ENCODE data around the gene FCN3. TPM values are rescaled to one million over a fixed set of nuclear protein-coding genes. Genes with fewer than 3 reads are reported as not detected.
A peak's percentile ranks its signal among the peaks of the same experiment; 100 is the strongest.

The FCN3 gene
- total RNA-seq, 2 experiments from 2014 or later = not detected

DNA sequence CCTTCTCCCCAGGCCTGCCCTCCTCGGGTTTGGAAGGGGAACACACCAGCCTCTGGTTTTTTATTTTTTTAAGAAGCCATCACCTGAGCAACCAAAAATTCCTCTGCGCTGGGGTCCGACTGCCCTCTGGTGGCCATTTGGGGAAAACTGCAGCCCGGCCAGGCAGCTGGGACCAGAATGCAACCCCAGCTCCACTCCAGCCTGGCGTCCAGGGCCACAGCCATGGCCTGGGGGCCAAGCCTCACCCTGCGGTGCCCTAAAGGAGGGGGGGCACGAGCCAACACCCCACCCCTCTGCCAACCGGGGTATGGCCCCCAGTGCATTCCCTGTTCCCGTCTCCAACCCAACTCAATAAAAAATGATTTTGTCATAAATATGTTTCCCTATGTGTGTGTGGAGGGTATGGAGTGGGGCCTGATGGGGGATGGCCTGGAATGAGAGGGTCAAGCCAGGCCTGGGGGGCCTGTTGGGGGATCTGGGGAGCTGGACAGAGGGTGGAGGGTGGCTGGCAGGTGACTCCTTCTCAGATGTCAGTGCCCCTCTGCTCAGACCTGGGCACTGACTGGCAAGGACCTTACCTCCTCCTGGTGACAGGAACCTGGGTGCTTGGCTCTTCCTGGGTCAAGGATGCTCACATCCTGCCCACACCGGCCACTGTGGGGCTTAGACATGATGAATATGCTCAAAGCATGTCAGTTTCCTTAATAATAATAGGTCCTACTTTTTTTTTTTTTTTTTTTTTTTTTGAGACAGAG, 21.0 kb upstream of the FCN3 start:
- Histone ChIP-seq H3K27me3 (ENCODE audit: control insufficient read depth in 1 of 2, insufficient read depth in 2 of 2, low read length in 2 of 2) (no peaks in the 10 kb centered on the region), H3K4me3 (ENCODE audit: low read length) (no peak overlapping the region), H3K9me3 (ENCODE audit: control insufficient read depth in 1 of 2, insufficient read depth in 1 of 2, low read length in 2 of 2) (no peaks in the 10 kb centered on the region), H3K4me1 (ENCODE audit: insufficient read depth, low read length) (peaks cover 30% of the 10 kb centered on the region), H3K27ac (ENCODE audit: low read depth in 1 of 2, low read length in 2 of 2) (no peak overlapping the region), H3K36me3 (ENCODE audit: insufficient read depth, low read length) (no peaks in the 10 kb centered on the region)
- Mint-ChIP-seq H3K36me3 (ENCODE audit: low read depth) (no peaks in the 10 kb centered on the region), H3K4me3 (peak overlapping the region; percentile 62), H3K4me1 (ENCODE audit: low read depth) (peaks cover 27% of the 10 kb centered on the region), H3K9me3 (no peaks in the 10 kb centered on the region), H3K27ac (peak overlapping the region; percentile 44), H3K27me3 (no peaks in the 10 kb centered on the region)
- CTCF ChIA-PET = interaction anchor here (0.6 to 5.8 kb wide), 24 partner anchors 9 to 267 kb away, joined by 3 to 125 read pairs (median 4); partner anchors contain the start of genes AHDC1, MAP3K6 and SYTL1
- intact Hi-C loops (cut with DNase I, micrococcal nuclease) = loop anchor here (1.0 to 5.0 kb wide), 7 partner anchors 38 to 353 kb away; no protein-coding TSS in a partner anchor
- ATAC-seq (ENCODE audit: poor library complexity) = peak; percentile 53
- DNase-seq = peak; percentile 70 to 90 (median 78)
- TF ChIP-seq, protein P1, sequence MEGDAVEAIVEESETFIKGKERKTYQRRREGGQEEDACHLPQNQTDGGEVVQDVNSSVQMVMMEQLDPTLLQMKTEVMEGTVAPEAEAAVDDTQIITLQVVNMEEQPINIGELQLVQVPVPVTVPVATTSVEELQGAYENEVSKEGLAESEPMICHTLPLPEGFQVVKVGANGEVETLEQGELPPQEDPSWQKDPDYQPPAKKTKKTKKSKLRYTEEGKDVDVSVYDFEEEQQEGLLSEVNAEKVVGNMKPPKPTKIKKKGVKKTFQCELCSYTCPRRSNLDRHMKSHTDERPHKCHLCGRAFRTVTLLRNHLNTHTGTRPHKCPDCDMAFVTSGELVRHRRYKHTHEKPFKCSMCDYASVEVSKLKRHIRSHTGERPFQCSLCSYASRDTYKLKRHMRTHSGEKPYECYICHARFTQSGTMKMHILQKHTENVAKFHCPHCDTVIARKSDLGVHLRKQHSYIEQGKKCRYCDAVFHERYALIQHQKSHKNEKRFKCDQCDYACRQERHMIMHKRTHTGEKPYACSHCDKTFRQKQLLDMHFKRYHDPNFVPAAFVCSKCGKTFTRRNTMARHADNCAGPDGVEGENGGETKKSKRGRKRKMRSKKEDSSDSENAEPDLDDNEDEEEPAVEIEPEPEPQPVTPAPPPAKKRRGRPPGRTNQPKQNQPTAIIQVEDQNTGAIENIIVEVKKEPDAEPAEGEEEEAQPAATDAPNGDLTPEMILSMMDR (IDR thresholded peaks at IDR 0.05) = peak; percentile 85
- POLR2A ChIA-PET = interaction anchor here (0.8 to 1.7 kb wide), 4 partner anchors 95 to 330 kb away, joined by 3 to 12 read pairs (median 3); partner anchors contain the start of gene SLC9A1

DNA sequence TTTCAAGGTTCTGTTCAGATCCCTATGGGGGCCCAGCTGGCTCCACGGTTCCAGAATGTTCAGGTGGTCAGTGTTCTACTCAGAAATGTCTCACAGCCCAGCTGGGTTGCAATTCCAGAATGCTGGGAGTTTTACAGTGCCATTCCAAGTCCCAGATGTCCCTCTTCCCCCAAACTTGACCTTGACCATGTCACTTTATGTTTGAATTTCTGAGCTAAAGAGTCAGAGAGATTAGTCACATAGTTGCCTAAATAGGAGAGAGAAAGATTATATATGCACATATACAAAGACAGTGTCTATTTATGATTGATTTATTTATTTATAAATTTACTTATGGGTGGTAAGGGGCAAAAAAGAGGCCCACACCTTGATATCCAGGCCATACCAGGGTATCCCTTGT, 20.3 kb upstream of the FCN3 start:
- ATAC-seq (ENCODE audit: poor library complexity) (no peak), DNase-seq (no peak)
- H3K27me3 ChIP-seq (ENCODE audit: control insufficient read depth in 1 of 2, insufficient read depth in 2 of 2, low read length in 2 of 2) = no peaks in the 10 kb centered on the region
- H3K4me3 Mint-ChIP-seq = peak overlapping the region; percentile 62
- H3K36me3 Mint-ChIP-seq (ENCODE audit: low read depth) = no peaks in the 10 kb centered on the region
- H3K9me3 Mint-ChIP-seq = no peaks in the 10 kb centered on the region
- H3K4me1 ChIP-seq (ENCODE audit: insufficient read depth, low read length) = peaks cover 30% of the 10 kb centered on the region
- no peaks in the 10 kb centered on the region for H3K9me3 ChIP-seq (ENCODE audit: control insufficient read depth in 1 of 2, insufficient read depth in 1 of 2, low read length in 2 of 2)
- ChIA-PET POLR2A (interaction anchor here (0.6 to 1.7 kb wide), 5 partner anchors 25 to 330 kb away, joined by 3 to 12 read pairs (median 3); partner anchors contain the start of gene SLC9A1), CTCF (interaction anchor here (0.6 to 5.8 kb wide), 17 partner anchors 26 to 268 kb away, joined by 3 to 125 read pairs (median 3); partner anchors contain the start of genes AHDC1, MAP3K6 and SYTL1)
- H3K4me3 ChIP-seq (ENCODE audit: low read length) = no peak overlapping the region
- H3K36me3 ChIP-seq (ENCODE audit: insufficient read depth, low read length) = no peaks in the 10 kb centered on the region
- H3K27me3 Mint-ChIP-seq = no peaks in the 10 kb centered on the region
- TF ChIP-seq, protein P1 (IDR thresholded peaks at IDR 0.05) = no peak
- intact Hi-C loops (cut with DNase I, micrococcal nuclease) = loop anchor here (1.0 to 5.0 kb wide), 8 partner anchors 38 to 353 kb away; no protein-coding TSS in a partner anchor
- no peak overlapping the region for H3K27ac ChIP-seq (ENCODE audit: low read depth in 1 of 2, low read length in 2 of 2)
- H3K4me1 Mint-ChIP-seq (ENCODE audit: low read depth) = peaks cover 23% of the 10 kb centered on the region
- peak overlapping the region; percentile 44 for H3K27ac Mint-ChIP-seq

DNA sequence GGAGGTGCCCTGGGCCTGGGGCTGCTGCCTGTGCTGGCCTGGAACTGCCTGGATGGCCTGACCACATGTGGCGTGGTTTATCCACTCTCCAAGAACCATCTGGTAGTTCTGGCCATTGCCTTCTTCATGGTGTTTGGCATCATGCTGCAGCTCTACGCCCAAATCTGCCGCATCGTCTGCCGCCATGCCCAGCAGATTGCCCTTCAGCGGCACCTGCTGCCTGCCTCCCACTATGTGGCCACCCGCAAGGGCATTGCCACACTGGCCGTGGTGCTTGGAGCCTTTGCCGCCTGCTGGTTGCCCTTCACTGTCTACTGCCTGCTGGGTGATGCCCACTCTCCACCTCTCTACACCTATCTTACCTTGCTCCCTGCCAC, 19.6 kb upstream of the FCN3 start:
- Mint-ChIP-seq H3K9me3 (no peaks in the 10 kb centered on the region), H3K36me3 (ENCODE audit: low read depth) (no peaks in the 10 kb centered on the region), H3K4me1 (ENCODE audit: low read depth) (peaks cover 23% of the 10 kb centered on the region), H3K27me3 (no peaks in the 10 kb centered on the region), H3K27ac (peak overlapping the region; percentile 1), H3K4me3 (no peak overlapping the region)
- intact Hi-C loops (cut with DNase I, micrococcal nuclease) = loop anchor here (2.0 to 5.0 kb wide), 3 partner anchors 61 to 292 kb away; no protein-coding TSS in a partner anchor
- peaks cover 30% of the 10 kb centered on the region for H3K4me1 ChIP-seq (ENCODE audit: insufficient read depth, low read length)
- DNase-seq (peak in 1 of 14 experiments; percentile 37), ATAC-seq (ENCODE audit: poor library complexity) (no peak)
- H3K36me3 ChIP-seq (ENCODE audit: insufficient read depth, low read length) = no peaks in the 10 kb centered on the region
- H3K4me3 ChIP-seq (ENCODE audit: low read length) = no peak overlapping the region
- POLR2A ChIA-PET = interaction anchor here (0.6 to 1.7 kb wide), 2 partner anchors 25 to 94 kb away, joined by 3 to 12 read pairs; no protein-coding TSS in a partner anchor
- no peak overlapping the region for H3K27ac ChIP-seq (ENCODE audit: low read depth in 1 of 2, low read length in 2 of 2)
- TF ChIP-seq, protein P1 (IDR thresholded peaks at IDR 0.05) = no peak
- H3K9me3 ChIP-seq (ENCODE audit: control insufficient read depth in 1 of 2, insufficient read depth in 1 of 2, low read length in 2 of 2) = no peaks in the 10 kb centered on the region
- H3K27me3 ChIP-seq (ENCODE audit: control insufficient read depth in 1 of 2, insufficient read depth in 2 of 2, low read length in 2 of 2) = no peaks in the 10 kb centered on the region
- CTCF ChIA-PET = interaction anchor here (0.6 to 5.8 kb wide), 9 partner anchors 37 to 268 kb away, joined by 3 to 125 read pairs (median 6); partner anchors contain the start of gene SYTL1
